Activated gamma-delta T cell treated with Interleukin-2 at 50 U/mL for 16 hours (primary cell): ENCODE data around the gene TPGS2.
A peak's percentile ranks its signal among the peaks of the same experiment; 100 is the strongest.
"Not testable (repeated sequence)": the region's sequence is repeated elsewhere in the genome, so short reads cannot be mapped to it uniquely, and the experiment has no call there.

ENCODE experiments used
- DNase-seq: peaks from one replicate; pipeline ENCODE4 v3.0.0-alpha.2; 2020

The TPGS2 gene

DNA sequence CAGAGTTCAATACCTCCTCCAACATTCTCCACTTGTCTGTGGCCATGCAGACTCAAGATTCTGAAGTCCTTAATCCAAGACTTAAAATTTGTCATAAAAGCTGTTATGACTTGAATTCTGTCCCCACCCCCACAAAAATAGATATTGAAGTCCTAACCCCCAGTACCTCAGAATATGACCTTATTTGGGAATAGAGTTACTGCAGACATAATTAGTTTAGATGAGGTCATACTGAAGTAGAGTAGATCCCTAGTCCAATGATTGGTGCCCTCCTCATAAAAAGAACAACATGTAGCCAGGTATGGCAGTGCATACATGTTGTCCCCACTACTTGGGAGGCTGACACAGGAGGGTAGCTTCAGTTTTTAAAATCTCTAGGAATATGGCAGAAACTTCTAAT lies 9.2 kb downstream of the TPGS2 start:
- no peak for DNase-seq

DNA sequence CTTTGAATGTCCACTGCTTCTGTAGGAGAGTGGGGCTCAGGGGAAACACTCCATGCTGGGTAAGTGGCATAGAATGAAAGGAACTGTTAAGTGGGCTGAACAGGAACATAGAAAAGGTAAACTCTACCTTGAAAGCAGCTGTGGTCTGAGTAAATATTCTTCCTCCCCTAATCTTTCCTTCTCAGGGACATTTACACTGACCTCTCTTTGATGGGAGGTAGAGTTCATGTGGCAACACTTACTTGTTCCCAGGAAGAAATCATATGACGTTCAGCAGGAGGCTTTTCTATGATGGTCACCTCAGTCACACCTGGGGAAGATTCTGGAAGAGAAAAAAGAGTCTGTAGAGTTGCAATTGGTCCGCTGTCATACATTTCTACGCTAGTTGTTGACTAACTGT lies 10.2 kb downstream of the TPGS2 start:
- no peak for DNase-seq

DNA sequence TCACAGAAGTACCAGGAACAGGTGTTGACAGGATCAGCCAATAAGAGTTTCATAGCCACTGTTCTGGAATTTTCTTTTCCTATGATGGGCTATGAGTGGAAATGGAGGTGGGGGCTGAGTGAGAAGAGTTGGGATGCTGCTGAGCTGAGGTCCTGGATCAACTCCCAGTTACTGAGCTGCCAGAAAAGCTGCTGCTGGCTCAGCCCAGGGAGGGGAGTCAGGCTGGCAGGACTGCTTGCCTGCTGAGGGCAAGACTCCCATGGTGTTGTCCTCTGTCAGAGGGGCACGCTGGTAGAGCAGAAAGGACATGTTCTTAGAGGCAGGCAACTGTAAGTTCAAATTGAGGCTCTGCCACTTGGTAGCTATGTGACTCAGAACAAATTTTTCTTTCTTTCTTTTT lies 11.8 kb downstream of the TPGS2 start:
- no peak for DNase-seq

DNA sequence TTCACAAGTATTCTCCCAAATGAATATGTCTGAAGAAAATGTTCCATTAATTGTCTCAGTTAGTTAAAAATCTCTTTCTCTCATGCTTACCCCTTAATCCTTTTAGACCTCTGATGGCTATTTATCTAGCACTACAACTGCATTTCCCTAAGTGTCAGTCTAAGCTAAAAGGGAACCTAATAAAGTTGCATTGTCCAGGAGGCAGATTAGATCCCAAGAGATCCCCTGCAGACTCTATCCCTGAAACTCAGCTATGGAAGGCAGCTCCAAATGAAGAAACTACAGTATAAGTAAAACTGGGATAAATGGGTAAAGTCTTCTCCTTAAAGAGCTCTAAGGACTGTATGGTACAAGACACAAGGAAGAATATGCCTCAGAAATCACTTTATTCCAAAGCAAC lies 12.7 kb downstream of the TPGS2 start:
- not testable (repeated sequence) for DNase-seq

DNA sequence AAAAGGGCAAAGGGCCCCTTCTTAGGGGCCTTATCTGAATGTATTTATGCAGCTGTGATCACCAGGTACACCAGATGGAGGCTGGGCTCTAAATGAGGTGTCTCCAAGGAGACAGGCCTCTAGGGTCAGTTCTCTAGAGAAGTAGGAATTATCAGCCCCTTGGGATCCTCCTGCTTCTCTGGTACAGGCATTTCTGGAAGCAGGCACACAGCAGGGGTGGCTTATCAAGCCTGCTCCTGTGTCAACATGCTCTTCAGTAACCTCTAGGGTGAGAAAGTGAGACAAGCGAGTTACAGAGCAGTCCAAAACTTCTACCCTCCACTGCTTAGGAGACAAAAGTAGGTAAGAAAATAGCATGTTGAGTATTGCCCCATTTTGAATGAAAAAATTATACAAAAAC lies 13.8 kb downstream of the TPGS2 start:
- no peak for DNase-seq

DNA sequence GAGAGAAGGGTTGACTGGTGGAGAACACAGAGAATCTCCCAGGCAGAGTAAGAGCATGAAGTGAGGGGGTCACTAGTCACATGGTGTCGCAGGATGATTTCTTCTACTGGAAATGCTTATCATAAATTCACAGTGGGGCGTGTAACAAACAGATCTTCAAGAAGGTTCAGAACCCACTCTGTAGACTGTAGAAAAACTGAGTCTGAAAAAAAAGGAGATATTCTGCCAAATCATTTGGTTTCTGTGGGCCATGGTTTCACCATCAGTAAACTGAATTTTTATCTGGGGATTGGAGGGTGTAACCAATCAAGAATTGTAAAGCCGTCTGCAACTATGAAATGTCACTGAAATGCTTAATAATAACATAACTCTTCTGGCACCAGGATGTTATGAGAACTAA lies 15.0 kb downstream of the TPGS2 start:
- DNase-seq = no peak

DNA sequence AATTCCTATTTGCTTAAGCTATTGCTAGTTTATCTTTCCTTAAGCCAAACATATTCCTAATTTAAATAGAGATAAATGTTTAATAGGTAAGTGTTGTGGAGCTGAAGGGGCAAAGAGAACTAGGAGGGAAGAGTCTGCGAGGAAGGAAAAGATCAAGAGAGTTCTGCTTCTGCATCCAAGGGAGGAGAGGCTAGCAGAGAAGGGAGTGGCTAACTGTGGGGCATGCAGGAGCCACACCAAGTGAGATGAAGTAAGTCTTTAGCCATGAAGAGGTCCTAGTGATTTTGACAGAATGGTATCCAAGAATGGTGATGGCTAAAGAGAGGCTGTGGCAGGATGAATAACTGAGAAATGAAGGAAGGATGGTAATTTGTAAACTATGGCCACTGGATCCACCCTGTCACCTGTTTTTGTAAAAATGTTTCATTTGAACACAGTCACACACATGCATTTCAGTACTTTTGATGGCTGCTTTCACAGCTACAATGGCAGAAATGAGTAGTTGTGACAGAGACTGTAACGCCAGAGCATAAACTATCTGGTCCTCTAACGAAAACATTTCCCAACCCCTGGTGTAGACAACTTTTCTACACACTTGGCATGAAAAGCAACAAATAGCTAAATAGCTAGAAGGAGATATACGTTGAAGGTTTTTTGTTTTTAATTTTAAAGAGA lies 15.6 kb downstream of the TPGS2 start:
- no peak for DNase-seq

DNA sequence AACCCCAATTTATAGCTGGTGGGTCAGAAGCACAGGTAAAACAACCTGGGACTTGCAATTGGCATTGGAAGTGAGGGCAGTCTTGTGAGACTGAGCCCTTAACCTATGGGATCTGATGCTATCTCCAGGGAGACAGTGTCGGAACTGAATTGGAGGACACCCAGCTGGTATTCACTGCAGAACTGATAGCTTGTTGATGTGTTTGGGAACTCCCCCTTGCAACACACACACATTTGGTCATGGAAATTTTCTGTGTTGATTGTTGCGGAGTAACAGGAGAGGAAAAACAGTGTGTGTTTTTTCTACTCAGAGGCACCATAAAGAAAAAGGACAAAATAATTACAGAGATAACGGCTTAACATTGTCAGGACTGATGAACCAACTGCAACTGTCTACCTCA lies 16.1 kb downstream of the TPGS2 start:
- no peak for DNase-seq

DNA sequence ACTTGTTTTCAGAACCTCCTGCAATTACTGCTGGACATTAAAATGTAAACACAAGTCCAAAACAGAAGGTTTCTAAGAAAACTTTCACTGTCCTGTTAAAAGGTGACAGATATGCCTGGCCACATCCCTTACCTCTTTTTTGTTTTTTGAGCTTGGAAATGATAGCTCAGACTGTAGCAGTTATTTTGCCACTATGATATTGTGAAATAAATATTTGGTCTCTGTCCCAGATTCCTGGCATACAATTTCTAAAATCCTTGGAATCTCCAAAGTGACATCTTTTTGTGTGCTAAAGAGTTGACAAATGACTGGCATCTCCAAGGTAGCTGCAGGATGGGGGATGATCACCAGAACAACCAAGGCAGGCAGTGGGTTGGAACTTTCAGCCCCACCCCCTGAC lies 16.8 kb downstream of the TPGS2 start:
- no peak for DNase-seq

DNA sequence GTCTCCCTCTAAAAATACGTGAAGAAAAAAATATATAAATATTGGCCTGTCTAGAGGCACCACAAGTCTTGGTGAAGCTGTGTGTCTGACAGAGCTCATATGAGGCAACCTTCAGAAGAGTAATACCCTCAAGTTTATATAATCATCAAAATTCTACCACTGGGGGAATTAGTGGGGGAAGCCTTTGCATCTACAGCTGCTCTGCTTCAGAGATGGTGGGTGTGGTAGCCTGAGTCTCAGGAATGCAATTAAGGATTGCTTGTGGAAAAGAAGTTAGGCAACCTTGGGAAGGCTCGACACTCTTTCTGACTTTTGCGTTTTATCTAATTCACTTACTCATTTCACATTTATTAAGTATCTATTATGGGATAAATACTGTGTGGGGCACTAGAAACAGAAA lies 17.4 kb downstream of the TPGS2 start:
- no peak for DNase-seq

DNA sequence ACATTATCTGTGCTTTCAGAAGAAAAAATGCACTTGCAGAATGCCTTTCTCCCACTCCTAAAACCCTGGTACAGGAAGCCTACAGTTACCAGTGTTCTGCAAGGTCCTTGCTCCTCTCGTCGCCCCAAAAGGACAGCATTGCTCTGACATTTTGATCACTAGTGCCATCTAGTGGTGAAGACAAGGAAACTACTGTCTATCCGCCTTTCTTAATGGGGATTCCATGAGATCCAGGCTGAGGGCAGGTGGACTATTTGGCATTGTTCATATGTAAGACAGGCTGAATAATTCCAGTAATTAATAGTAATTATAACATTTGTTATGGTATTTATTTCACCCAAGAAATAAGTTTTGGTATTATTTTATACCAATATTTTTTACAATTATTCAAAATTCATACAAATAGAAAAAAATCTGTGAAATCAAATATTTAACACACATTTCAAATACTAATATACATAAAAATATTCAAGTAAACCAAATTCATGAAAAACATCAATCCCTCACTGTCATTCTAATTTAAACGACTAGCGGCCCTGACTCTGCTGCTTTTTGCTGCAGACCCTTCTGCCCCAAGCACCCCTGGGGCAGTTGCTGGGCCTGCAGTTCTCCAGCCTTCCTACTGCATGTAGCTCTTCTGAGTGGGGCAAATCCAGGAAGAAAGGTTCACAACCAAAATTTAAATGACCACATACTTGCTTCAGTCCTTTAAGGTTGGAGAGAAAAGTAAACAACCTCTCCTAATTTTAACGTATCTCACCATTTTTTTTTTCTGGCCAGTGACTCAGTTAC lies 19.0 kb downstream of the TPGS2 start:
- peak; percentile 23 for DNase-seq

DNA sequence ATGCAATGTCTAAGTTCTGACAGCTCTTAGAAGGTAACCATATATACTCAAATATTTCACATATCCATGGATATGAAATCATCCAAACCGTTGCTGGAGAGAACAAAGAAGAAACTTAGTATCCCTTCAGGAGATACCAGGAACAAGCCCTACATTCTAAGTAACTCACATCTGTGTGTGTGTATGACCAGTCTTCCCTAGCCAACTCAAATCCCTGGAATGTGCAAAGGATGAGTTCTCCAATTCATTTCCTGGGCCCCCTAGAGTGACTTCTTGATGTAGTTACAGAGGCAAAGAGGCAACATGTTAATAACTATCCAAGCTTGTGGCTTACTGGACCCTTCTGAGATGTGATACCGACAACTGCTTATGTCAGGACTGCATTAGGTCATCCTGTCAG lies 20.1 kb downstream of the TPGS2 start:
- no peak for DNase-seq

DNA sequence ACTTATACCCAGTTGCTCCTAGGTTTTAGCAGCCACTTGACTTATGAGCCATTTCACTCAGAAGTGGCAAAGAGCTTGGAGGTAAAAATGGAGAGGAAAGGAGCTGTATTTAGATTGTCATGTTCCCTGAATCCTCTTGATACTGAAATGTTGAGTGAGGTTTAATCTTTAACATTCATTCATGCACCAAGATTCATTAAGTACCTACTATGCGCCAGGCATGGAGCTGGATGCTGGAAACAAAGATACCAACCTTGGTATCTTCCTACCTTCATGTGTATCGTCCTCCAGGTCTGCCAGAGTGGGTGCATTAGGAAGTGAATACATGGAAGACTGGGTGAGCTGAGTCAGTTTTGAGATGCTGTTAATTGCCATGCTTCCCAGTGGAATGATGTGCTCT lies 23.7 kb downstream of the TPGS2 start:
- no peak for DNase-seq

DNA sequence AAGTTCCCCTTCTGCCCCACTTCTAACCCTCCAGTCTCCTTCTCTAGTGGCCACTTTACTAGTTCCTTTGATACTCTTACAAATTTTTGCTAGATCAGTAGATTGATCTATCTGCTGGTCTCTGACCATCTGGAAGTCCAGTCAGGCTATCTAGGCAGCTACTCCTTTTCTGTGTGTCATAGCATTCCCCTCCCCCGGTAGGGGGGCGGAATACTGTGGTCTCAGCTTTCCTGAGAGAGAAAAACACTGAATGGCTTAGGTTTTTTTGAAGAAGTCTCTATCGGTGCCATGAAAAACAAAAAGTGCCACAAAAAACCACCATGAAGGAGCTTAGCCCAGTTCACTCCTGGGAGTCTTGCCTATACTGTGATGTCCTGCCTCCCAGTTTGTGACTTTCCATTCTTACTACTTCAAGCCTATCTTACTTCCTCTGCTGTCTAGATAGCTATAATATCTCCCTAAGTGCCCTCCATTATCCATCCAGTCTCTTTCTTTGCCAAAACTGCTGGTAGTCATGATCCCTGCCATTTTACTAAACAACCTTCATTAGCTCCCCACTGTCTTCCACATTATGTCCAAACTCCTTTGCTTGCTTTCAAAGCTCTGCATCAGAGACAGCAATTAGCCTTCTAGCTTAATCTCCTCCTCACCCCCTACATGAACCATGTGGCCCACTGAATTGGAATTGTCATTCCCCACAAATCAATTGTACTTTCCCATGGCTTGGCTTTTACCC lies 29.9 kb downstream of the TPGS2 start:
- DNase-seq = no peak

DNA sequence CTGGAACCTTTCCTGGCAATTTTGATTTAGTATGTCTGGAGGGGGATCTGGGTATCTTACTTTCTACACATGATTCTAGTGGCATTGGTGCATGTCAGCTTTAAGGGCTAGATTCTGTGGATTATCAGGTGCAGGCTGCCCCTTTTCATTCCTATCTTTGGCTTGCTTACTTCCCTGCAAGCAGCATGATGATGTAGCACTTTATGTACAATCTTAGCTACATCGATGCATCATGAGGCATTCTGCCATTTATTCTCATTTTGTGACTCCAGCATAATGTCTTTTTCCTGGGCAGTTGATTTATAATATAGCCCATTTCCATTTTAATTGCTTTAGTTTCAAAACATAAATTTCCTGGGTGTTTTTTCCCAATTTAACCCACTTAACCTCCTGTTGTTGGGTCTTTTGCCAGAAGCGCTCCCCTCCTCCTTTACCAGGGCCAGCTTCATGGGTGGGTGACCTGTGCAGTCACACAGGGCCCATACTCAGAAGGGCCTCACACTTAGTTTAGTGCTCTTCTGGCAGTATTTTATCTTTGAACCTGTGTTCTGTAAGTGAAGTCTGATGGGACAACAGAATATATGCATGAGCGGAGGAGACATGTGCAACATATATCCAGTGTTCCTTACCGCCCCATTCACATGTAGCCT lies 36.0 kb downstream of the TPGS2 start:
- DNase-seq = no peak

DNA sequence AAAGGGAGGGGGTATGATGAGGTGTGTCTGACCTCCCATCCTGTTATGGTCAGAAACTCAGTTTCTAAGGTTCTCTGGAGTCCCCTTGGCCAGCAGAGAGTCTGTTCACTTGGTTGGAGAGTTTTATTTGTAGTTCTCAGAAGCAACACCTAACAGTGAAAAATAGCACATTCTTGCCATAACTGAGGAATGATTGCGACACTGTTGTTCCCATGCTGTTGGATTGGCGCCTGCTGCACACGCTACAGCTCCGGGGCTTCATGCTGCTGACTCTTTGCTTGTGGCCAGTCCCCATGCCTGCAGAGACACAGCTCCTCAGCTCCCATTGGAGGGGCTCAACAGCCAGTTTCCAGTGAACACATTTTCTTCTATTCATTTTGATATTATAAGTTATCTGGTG lies 42.1 kb downstream of the TPGS2 start:
- no peak for DNase-seq

DNA sequence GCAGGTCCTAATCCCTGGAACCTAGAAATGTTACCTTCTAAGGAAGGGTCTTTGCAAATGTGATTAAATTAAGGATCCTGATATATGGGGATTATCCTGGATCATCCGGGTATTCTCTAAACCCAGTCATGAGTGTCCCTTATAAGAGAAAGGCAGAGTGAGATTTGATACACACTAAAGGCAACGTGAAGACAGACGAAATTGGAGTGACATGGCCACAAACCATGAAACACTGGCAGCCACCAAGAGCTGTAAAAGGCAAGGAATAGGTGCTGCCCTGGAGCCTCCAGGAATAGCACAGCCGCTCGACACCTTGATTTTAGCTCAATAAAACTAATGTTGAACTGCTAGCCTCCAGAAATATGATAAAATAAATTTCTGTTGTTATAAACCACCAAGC lies 45.0 kb downstream of the TPGS2 start:
- no peak for DNase-seq

DNA sequence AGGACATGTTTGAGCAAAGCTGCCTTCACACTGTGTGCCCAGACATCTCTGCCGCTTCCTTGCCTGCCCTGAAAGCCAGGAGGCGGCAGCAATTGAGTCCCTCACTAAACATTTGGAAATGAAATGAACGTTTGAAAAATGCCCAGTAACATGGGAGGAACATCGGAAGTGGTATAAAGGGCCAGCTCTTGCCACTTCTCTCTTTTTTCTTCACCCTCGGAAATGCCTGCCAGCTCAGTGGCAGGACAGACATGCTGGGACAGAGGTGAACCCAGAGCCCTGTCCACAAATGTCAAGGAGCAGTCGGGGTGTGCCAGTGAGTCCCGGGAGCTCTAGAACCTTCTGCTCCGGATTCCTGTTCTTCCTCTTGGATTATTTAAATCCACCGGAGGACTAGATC lies 46.1 kb downstream of the TPGS2 start:
- no peak for DNase-seq

DNA sequence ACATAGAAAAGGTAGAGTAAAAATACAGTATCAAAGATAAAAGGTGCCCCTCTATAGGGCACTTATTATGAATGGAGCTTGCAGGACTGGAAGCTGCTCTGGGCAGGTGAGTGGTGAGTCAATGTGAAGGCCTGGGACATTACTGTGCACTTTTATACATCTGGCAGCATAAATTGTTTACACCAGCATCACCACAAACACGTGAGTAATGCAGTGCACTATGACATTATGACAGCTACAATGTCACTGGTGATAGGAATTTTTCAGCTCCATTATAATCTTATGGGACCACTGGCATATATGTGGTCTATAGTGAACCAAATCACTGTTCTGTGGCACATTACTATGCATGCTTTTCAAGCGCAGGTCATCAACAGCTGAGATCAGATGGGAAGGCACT lies 48.1 kb downstream of the TPGS2 start:
- no peak for DNase-seq

DNA sequence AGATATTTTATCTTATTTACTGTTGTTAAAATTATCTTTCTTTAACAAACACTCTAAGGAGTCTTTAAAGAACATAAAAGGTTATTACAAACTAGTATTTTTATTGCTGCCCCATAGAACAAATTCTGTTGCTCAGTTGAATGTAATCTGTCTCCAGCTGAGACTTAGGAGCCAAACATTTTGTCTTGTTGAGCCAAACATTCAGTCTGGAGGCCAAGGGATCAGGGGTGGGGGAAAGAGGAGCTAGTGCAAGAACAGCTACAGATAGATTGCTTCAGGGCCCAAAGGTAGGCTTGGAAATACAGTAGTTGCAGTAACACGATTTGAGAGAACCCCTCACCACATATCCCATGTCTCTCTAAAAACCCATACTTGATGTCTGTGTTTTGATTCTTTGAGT lies 51.2 kb downstream of the TPGS2 start:
- DNase-seq = no peak

DNA sequence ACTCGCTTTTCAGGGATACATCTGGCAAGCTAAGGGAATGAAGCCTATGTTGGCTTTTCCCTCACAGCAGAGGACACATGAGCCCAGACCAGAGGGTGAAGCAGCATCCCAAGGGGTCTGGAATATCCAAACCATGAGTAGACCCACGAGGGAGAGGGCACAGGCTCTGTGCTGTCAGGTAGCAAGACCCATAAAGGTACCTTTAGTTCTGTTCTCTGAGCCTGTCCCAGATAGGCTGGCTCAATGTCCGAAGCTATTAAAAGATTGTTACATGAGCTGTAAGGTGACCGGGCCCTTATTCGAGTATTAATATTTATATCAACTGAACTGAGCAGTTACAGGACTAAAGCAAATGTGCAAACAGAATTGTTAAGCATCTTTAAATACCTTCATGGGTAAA lies 52.2 kb downstream of the TPGS2 start:
- no peak for DNase-seq

DNA sequence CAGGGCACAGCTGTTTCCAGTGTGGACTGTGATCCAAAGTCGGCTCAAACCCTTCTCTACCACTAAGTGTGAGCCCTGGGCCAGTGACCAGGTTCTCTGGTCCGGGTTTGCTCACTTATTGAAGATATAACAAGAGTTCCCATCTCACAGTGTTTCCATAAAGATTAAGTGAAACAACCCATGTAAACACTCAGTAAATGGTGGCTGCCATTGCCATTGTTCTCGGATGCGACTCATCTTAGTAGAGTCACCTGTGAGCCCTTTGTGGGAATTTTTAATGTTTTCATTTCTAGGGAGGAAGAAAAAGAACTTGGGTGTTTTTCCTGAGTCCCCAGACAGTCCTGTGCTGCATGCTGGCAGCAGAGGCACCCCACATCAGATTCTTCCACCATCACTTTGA lies 53.4 kb downstream of the TPGS2 start:
- no peak for DNase-seq

DNA sequence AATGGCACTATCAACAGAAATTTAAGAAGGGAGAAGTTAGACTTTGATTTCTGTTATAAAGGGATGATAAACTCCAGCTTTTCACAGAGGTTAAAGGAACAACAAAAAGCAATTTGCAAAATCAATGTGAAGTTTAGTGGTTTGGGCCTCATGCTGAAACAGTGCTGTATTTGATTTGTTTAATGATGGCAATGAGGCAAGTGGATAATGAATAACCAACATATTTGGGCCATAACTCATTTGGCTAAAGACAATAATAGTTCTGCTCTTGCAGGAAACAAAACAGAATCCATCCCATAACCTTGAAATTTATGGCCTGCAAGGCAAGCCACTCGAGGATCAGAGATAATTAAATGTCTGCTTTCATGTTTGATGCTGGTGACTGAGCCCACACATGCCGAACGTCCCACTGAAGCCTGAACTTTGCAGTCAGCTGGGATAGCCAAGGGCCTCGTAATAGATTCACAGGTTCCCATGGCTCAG lies 56.5 kb downstream of the TPGS2 start:
- DNase-seq = no peak

DNA sequence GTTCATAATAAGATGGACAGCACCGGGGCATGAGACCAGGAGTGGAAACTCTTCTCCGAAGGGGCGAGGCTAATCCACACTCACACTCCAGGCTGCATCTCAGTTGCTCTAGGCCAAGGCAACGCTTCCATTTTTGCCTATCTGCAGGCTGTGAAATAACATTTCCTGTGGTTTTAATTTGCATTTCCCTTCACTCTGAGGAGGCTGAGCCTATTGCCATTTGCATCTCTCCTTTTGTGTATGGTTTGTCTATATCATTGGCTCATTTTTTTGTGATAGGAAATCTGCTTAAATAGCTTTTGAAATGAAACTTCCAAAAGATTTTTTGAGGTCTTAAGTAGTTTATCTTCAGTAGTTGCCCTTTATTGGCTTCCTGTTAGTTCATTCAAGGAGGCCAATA lies 57.6 kb downstream of the TPGS2 start:
- no peak for DNase-seq
